ENCODE measurements around the gene SAMD14.

GRCh38 chr17:50174444-50174843 lies 44.5 kb upstream of the SAMD14 start:
- TF ChIP-seq POLR2A (IDR thresholded peaks at IDR 0.05) (no peak), CTCF (IDR thresholded peaks at IDR 0.05) (no peak)
